ENCODE measurements around the gene ZNF460. TPM values are rescaled to one million over a fixed set of nuclear protein-coding genes. Genes with fewer than 3 reads are reported as not detected.

ZNF460 gene
- total RNA-seq, 2 experiments from 2014 or later, result 46.1 to 50.9 TPM

DNA sequence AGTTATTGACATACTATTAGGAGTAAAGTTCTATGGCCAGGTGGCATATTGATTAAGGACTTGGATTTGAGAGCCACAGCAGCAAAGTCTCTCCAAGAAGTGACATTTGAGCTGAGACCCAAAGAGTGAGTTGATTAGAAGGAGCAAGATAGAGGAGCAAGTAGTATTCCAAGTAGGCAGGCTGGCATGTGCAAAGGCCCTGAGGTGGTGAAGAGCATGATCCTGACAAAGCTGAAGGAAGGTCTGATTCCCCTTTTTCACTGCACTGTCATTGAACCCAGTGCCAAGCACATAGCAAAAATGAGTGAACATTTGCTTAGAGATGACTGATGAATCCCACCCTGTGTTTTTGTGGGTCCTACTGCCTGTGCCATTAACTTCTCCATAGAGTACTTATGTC, 44.7 kb downstream of the ZNF460 start:
- CTCF ChIA-PET, result no interaction called here
- POLR2A ChIA-PET, result no interaction called here

DNA sequence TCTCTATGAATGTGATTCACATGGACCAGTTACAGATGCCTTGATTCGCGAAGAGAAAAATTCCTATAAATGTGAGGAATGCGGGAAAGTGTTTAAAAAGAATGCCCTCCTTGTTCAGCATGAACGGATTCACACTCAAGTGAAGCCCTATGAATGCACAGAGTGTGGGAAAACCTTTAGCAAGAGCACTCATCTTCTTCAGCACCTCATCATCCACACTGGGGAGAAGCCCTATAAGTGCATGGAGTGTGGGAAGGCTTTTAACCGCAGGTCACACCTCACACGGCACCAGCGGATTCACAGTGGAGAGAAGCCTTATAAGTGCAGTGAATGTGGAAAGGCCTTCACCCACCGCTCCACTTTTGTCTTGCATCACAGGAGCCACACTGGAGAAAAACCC, 47.7 kb downstream of the ZNF460 start:
- CTCF ChIA-PET, result no interaction called here
- POLR2A ChIA-PET, result no interaction called here

DNA sequence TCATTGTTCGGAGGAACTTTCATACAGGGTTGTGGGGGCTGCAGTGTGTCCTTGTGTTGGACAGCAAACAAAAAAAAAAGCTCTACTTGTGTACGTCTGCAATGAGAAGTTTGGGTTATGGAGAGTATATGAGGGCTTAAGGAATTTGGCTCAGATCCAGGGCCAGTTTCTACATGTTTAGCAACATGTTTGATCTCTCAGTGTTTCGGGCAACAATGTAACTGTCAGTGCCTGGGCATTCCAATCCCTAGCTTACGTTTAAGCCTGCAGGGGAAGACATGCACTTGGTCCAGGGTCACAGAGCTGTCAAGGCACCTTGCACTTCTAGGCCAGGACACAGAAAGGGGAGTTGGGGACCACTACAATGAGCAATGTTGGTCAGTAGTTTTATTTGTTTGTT, 53.9 kb downstream of the ZNF460 start:
- ChIA-PET CTCF (no interaction called here), POLR2A (interaction anchor here (0.6 kb wide), 1 partner anchor 36 kb away, joined by 4 read pairs; no protein-coding TSS in a partner anchor)

DNA sequence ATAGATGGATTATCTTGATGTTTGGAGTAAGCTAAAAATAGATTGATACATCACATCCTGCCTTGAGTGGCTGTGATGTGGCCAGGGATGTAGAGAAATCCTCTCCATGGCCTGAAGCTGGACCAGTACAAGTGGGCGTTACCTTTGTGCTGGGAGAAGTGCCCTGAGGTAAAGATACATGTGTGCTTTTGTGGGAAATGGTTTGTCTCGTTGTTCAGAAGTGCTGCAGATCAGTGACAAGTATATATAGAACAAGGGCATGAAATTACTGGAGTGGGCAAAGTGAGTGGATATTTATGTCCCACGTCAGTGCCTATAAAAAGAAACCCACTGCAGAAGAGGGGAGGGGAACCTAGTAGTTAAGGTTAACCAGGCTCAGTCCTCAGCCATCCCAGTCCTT, 58.6 kb downstream of the ZNF460 start:
- ChIA-PET CTCF (no interaction called here), POLR2A (no interaction called here)

DNA sequence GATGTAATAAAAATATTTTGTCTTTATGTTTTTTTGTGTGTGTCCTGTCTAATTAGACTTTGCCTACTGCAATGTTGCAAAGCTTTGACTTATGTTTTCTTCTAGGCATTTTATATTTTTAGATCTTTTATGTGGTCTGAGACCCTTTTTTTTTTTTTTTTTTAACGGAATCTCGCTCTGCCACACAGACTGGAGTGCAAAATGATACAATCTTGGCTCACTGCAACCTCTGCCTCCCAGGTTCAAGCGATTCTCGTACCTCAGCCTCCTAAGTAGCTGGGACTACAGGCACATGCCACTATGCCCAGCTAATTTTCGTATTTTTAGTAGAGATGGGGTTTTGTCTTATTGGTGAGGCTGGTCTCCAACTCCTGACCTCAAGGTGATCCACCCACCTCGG, 62.3 kb downstream of the ZNF460 start:
- POLR2A ChIA-PET, result no interaction called here
- CTCF ChIA-PET, result interaction anchor here (0.7 kb wide), 1 partner anchor 176 kb away, joined by 3 read pairs; no protein-coding TSS in a partner anchor

Other genes starting within 250 kb of the ZNF460 start
- gene USP29, start 160.5 kb upstream of the ZNF460 start, total RNA-seq, result not detected
- not detected for gene ZIM3, start 135.3 kb upstream of the ZNF460 start, total RNA-seq
- not detected for gene DUXA, start 113.0 kb upstream of the ZNF460 start, total RNA-seq
- 10 to 100 TPM; 22.0 to 22.1 TPM for gene ZNF264, start 89.0 kb upstream of the ZNF460 start, total RNA-seq
- gene AURKC, start 49.5 kb upstream of the ZNF460 start, total RNA-seq, result 1 to 10 TPM in 1 of 2 experiments, under 1 TPM in 1; 0.42 to 1.4 TPM
- gene ZNF805, start 39.9 kb upstream of the ZNF460 start, total RNA-seq, result 1 to 10 TPM; 8.8 to 9.5 TPM
- gene ZNF543, start 40.0 kb downstream of the ZNF460 start, total RNA-seq, result 1 to 10 TPM; 7.2 to 7.3 TPM
- 1 to 10 TPM; 8.9 to 9.7 TPM for gene ZNF304, start 70.8 kb downstream of the ZNF460 start, total RNA-seq
- gene TRAPPC2B, start 83.1 kb downstream of the ZNF460 start, total RNA-seq, result 1 to 10 TPM; 5.6 to 7.1 TPM
- gene ZNF547, start 83.1 kb downstream of the ZNF460 start, total RNA-seq, result 1 to 10 TPM; 1.9 to 2.7 TPM
- gene ZNF548, start 109.4 kb downstream of the ZNF460 start, total RNA-seq, result 10 to 100 TPM; 11.8 to 13.9 TPM
- 10 to 100 TPM in 1 of 2 experiments, 1 to 10 TPM in 1; 9.9 to 10.9 TPM for gene ZNF17, start 130.7 kb downstream of the ZNF460 start, total RNA-seq
- 10 to 100 TPM; 27.5 to 28.6 TPM for gene ZNF749, start 154.8 kb downstream of the ZNF460 start, total RNA-seq
- under 1 TPM; 0.15 to 0.17 TPM for gene VN1R1, start 176.7 kb downstream of the ZNF460 start, total RNA-seq
- gene ZNF772, start 197.1 kb downstream of the ZNF460 start, total RNA-seq, result 1 to 10 TPM; 5.2 to 6.1 TPM
- gene ZNF419, start 207.3 kb downstream of the ZNF460 start, total RNA-seq, result 1 to 10 TPM; 7.3 to 7.5 TPM
- 1 to 10 TPM; 5.0 to 7.0 TPM for gene ZNF773, start 219.5 kb downstream of the ZNF460 start, total RNA-seq
- 1 to 10 TPM; 4.4 TPM for gene ZNF549, start 246.9 kb downstream of the ZNF460 start, total RNA-seq